ENCODE measurements around the gene RND3.

GRCh38 chr2:150429384-150429961 is 58.0 kb downstream of the RND3 start:
- TF ChIP-seq POLR2A (IDR thresholded peaks at IDR 0.05) (no peak), CTCF (IDR thresholded peaks at IDR 0.05) (no peak), POLR2AphosphoS5 (IDR thresholded peaks at IDR 0.05) (no peak)

Data from upper lobe of left lung (tissue), 4 donors.